Fibroblast of the conjunctiva (primary cell): ENCODE measurements around the gene CHST1.

ENCODE experiments used
- DNase-seq: peaks from one replicate; pipeline ENCODE4 v3.0.0-alpha.2; 2010; ENCODE audit warnings: low read depth

CHST1 gene

GRCh38 chr11:45665206-45665932 lies at the start of gene CHST1:
Gene CHST1 (minus strand): TSS chr11:45665622. CDS start chr11:45650923, 14,699 bp downstream.
- DNase-seq, result no peak

- DNase-seq, result no peak
Measured at GRCh38 chr11:45713573-45713972, 48.2 kb upstream of the CHST1 start.

GRCh38 chr11:45710561-45710960 lies 45.1 kb upstream of the CHST1 start:
- no peak for DNase-seq

DNA sequence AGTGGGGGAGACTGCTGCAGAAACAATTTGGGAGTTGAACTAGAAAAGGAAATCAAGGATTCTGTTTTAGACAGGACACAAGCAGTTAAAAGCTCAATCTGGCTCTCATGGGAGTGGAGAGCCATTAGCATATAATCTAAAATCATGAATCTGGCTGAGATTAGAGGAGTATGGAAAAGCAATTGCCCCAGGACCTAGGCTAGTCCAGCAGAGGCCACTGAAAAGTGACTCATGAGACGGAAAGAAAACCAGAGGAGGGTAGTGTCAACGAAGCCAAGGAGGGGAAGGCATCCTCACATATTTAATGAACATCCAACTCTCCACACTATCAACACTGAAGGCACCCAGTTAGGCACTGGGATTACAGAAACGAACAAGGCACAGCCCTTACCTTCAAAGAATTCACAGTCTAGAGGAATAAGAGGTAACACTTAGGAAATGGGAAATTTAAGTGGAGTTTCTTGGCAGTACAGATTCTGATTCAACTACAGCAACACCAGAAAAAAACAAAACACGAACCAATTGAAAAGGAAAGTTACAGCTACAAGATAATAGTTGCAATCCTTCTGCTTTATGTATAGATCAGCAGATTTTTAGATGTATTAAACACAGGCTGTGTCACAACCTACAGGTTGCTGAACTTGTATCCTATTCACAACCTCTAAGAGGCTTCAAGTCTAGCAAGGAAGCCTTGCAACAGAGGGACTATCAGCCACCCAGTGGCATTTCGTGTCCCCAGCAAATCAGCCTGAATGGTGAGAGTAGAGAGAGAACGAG lies 43.7 kb upstream of the CHST1 start:
- no peak for DNase-seq

DNA sequence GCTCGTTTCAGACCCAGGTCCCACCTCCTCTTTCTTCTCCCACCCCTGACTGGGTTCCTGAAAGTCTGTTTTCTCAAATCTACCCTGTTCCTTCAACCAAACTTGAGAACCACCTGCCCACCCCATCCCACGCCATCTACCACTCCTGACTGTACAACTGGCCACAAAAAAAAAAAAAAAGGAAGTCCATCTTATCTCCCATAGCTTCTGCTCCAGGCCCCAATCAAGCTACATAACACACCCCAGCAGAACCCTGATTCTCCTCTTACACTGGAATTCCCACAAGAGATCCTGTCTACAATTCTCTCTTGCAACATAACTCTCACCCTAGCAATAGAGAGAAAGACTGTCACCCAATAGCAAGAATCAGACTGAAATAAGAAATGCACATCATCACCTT lies 39.2 kb upstream of the CHST1 start:
- DNase-seq, result no peak

- DNase-seq, result no peak
Measured at GRCh38 chr11:45704133-45704532, 38.7 kb upstream of the CHST1 start.

DNA sequence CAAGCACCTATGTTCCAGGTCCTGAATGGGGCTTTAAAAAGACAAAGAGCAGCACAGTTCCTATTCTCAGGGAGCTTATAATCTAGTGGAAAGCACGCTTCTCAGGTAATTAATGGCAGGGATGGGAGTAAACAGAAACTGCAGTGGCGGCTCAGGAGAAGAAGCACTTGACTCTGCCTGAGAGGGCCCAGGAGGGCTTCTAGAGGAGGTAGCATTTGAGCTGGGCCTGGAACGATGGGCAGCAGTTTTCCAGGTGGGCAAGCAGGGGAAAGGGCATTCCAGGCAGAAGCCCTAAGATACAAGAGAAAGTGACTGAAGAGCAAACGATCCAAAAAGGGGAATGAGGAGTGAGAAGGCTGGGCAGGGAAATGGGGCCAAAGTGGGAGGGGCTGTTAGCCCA lies 37.1 kb upstream of the CHST1 start:
- no peak for DNase-seq

DNA sequence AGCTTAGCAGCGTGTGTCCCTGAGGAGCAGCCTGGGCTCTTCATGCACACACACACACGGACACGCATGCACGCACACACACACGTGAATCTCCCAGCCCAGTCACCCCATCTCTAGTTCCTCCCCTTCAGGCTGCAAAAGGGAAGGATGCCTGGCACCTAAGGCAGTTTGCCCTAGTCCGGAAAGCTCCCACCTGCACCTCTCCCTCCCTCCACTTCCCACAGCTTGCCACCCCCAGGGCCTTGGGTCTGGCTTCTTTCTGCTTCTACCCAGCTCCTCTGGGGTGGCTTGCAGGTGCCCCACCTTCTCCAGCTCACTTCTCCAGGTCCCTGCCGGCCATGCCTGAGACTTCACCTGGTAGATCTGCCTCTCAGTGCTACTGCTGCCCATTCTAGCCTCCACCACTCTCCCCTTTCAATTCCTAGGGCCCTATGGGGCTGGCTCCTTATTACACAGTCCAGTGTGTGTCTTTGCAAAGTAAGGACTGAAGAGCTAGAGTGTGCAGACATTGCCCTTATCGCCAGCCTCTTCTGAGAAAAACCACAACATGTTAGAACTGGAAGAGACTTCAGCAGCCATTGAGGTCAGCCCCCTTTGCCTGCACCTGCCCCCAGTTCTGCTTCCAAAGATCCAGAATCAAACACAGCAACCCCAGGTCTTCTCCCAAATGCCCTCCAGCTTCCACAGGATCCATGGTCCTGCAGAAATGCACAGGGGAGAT lies 33.5 kb upstream of the CHST1 start:
- no peak for DNase-seq

DNA sequence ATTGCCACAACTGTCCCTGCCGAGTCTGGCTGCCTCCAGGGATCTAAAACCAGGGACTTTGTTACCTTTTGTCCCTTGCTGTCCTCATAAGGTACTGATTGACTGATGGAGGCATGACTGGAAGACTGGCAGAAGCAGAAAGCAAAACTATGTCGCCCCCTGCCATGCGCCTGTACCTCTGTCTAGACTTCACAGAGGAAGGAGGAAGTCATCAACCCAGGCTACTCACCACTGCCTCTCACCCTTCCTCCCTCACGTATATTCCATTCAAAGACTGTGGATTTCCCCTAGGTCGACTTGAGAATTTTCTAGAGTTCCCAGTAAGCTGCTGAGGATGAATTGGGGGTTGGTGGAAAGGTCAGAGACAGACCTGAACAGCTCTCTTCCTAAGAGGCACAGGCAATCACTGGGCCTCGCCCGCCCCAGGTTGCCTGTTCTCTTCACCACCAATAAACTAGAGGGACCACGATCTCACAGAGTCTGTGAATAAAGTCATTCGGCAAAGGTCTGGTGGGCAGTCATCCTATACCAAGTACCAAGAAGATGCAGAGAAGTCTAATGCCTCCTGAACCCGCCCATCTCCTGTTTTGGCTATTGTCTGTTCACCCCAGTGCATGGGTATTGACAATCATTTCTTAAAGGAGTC lies 27.5 kb upstream of the CHST1 start:
- DNase-seq, result no peak

- DNase-seq, result no peak
Measured at GRCh38 chr11:45688472-45689033, 23.1 kb upstream of the CHST1 start.

DNA sequence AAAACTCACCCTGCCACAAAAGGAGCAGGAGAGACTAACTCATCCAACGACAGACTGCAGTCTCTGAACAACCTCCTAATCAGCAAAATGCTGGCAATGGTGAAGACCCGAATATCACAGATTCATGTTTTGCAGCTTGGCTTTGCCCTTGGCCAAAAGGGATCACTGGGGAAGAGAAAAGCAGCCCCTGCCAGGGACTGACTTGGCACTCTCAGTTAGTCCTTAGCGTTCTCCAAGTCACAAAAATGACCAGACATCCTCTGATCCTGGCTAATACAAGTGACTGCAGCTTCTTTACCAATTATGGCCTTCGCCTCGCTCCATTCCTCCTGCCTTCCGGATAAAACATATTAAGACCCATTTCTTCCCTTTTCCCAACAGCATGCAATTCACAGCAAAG lies 22.4 kb upstream of the CHST1 start:
- no peak for DNase-seq

GRCh38 chr11:45685964-45686537 lies 20.6 kb upstream of the CHST1 start:
- DNase-seq, result no peak

DNA sequence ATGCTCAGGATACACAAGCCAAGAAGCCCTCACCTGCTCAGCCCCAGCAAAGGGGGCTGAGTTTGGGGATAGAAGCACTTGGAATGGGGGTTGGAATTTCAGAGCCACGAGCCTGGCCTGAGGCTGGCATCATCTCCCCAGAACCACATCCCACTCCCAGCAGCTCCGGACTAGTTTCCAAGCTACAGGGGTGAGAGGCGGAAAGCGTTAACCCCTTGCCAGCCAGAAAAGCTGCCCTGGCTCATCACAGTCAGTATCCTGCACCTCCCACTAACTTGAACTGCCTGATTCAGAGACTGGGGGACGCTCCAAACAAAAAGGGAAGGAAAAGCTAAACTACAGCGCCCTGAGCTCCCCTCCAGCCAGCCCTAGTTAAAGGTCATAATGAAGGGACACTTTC lies 19.0 kb upstream of the CHST1 start:
- no peak for DNase-seq

- no peak for DNase-seq
Measured at GRCh38 chr11:45683271-45684058, 18.0 kb upstream of the CHST1 start.

DNA sequence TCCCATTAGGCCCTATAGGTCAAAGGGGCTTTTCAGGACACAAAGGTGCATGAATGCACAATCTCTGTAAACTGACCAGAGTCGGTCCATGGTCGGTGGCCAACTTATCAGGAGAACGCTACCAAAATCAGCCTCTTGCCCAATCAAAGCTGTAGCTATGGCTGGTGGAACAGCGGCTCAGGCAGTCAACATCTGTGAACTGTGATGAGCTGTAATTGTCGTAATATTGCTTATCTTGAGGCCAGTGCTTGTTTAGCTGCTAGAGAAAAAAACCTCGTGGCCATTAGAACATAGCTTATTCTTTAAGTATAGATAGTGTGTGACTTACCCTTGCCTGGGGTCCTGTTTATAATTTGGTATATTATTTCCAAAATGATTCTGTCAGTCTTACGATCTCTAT lies 14.4 kb upstream of the CHST1 start:
- DNase-seq, result no peak

DNA sequence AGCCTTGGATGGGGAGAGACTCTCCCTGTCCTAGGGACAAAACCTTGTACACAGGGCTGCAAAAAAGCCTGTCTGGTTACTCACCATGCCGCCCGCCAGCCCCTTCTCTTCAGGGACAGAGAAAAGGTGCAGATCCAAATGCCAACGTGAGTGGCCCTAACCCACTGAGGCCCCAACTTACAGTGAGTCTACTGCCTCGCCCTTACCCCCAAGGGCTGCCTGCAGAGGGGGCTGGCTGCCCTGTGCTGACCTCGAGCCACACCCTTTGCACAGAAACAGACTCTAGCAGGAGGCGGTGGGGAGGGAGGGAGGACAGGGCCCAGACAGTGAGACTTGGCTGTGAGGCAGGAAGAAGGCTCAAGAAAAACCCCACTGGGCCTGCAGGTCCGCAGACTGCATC lies 13.6 kb upstream of the CHST1 start:
- DNase-seq, result no peak

DNA sequence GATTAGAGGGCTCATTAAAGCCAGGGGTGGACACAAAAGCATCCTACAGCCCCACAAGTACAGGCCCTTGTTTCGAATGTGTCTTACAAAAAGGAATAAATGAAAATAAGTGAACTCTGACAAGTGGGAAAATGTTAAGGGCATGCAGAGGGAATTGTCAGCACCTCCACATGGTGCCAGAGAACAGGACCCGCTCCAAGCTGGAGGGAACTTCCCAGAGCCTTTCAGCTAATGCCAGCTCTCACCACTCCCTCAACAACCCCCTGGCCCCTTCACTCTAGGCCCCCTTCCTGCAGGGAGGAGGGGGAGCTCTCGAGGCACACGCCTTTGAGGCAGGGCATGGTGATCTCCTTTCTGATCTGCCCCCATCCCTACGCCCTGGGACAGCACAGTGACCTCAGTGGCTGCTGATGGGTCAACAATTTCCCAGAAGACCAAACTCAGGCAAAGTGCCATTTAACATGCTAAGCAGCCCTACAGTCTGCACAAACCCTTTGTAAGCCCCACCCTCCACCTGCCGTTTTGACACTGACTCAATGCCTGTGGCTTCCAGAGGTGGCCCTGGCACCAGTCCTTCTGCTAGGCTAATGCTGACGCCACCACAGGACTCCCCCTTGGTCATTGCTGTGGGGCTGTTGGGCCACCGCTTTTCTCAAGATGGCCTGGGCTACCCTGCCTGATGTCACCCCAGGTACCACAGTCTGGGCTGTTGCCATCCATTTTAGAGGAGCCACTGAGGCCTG lies 12.5 kb upstream of the CHST1 start:
- no peak for DNase-seq

- no peak for DNase-seq
Measured at GRCh38 chr11:45676522-45677095, 11.2 kb upstream of the CHST1 start.

- no peak for DNase-seq
Measured at GRCh38 chr11:45675646-45676045, 10.2 kb upstream of the CHST1 start.
